SK-N-SH (cell line): ENCODE results near the gene PRDX6. TPM values are rescaled to one million over a fixed set of nuclear protein-coding genes. Genes with fewer than 3 reads are reported as not detected.
A peak's percentile ranks its signal among the peaks of the same experiment; 100 is the strongest.

Experiments
- CTCF ChIA-PET: fragments of 300-600, 350-600 bp; formaldehyde crosslinking; extraction: SDS; loops from one replicate; lab custom pipeline; 2021; lab: Yijun Ruan, JAX
- POLR2A ChIA-PET: fragments of 350-600 bp; sonication (Branson Sonifier 250); formaldehyde crosslinking; extraction: SDS; loops from one replicate; lab custom pipeline; 2020; ENCODE audit warnings: antibody characterized with exemption, inconsistent platforms; lab: Yijun Ruan, JAX
- DNase-seq: peaks from one replicate; pipeline ENCODE4 v3.0.0; 2012
- H2AFZ ChIP-seq: fragments of 200-600 bp; sonication (generic); 2 replicates; pipeline ENCODE4 v1.8.1; 2016; ENCODE audit warnings: antibody characterized with exemption, mild to moderate bottlenecking, low read depth
- H3F3A ChIP-seq: fragments of 200-600 bp; sonication (generic); replicated peaks from 2 replicates; pipeline ENCODE3; 2016; ENCODE audit warnings: antibody characterized with exemption, mild to moderate bottlenecking; ENCODE audit not compliant: insufficient read depth
- H3K27ac ChIP-seq, 2 experiments: fragments of 200-500 bp in 1 of 2; fragments of 200-600 bp in 1 of 2; sonication (Bioruptor generic) in 1 of 2; sonication (generic), shearing (Covaris generic) in 1 of 2; 2 replicates each; pipeline versions ENCODE4 v1.5.1 to v1.6.1; 2014 to 2016; ENCODE audit warnings: low read depth in 2 of 2, inconsistent platforms in 1 of 2, low read length in 1 of 2, mild to moderate bottlenecking in 1 of 2, mixed read lengths in 1 of 2
- H3K27me3 ChIP-seq: fragments of 200-600 bp; sonication (generic), shearing (Covaris generic); 2 replicates; pipeline ENCODE4 v1.6.1; 2016; ENCODE audit warnings: mixed run types; ENCODE audit not compliant: insufficient read depth
- H3K36me3 ChIP-seq, 2 experiments: fragments of 200-500 bp in 1 of 2; fragments of 200-600 bp in 1 of 2; sonication (Bioruptor generic) in 1 of 2; sonication (generic) in 1 of 2; replicated peaks in 1 of 2; 2 replicates each; pipeline versions ENCODE3 to v1.5.1; 2014 to 2016; ENCODE audit warnings: low read length in 1 of 2, mild to moderate bottlenecking in 1 of 2; ENCODE audit not compliant: insufficient read depth in 2 of 2, control insufficient read depth in 1 of 2
- H3K4me1 ChIP-seq, 2 experiments: fragments of 200-500 bp in 1 of 2; fragments of 200-600 bp in 1 of 2; sonication (Bioruptor generic) in 1 of 2; sonication (generic), shearing (Covaris generic) in 1 of 2; 2 replicates each; pipeline versions ENCODE4 v1.5.1 to v1.6.1; 2014 to 2016; ENCODE audit warnings: low read depth in 1 of 2, low read length in 1 of 2, mixed run types in 1 of 2; ENCODE audit not compliant: insufficient read depth in 2 of 2, control insufficient read depth in 1 of 2
- H3K4me2 ChIP-seq: fragments of 200-600 bp; sonication (generic), shearing (Covaris generic); 2 replicates; pipeline ENCODE4 v1.6.1; 2017; ENCODE audit warnings: mixed run types
- H3K4me3 ChIP-seq, 2 experiments: fragments of 200-500 bp in 1 of 2; fragments of 200-600 bp in 1 of 2; sonication (Bioruptor generic) in 1 of 2; sonication (generic), shearing (Covaris generic) in 1 of 2; 2 replicates each; pipeline versions ENCODE4 v1.5.1 to v1.8.1; 2014 to 2016; ENCODE audit warnings: low read depth in 2 of 2, inconsistent platforms in 1 of 2, low read length in 1 of 2, mild to moderate bottlenecking in 1 of 2, mixed read lengths in 1 of 2, moderate library complexity in 1 of 2
- H3K79me2 ChIP-seq: fragments of 200-600 bp; sonication (generic); 2 replicates; pipeline ENCODE4 v1.8.1; 2017; ENCODE audit warnings: mild to moderate bottlenecking; ENCODE audit not compliant: insufficient read depth
- H3K9ac ChIP-seq: fragments of 200-600 bp; sonication (generic); 2 replicates; pipeline ENCODE4 v1.6.1; 2017; ENCODE audit warnings: mixed run types
- H3K9me2 ChIP-seq: fragments of 200-600 bp; sonication (generic); 2 replicates; pipeline ENCODE4 v1.6.1; 2017; ENCODE audit warnings: mixed run types
- H3K9me3 ChIP-seq: fragments of 200-600 bp; sonication (generic); 2 replicates; pipeline ENCODE4 v1.6.1; 2017; ENCODE audit warnings: mixed run types, mild to moderate bottlenecking, moderate library complexity
- H4K20me1 ChIP-seq: fragments of 200-600 bp; sonication (generic); 2 replicates; pipeline ENCODE4 v1.6.1; 2017; ENCODE audit warnings: mild to moderate bottlenecking, mixed run types; ENCODE audit not compliant: insufficient read depth
- EP300 ChIP-seq, 2 experiments: IDR thresholded peaks; 2 replicates each; pipeline versions ENCODE4 v1.4.0 to v1.6.1; 2012; ENCODE audit warnings: borderline replicate concordance in 1 of 2, low read depth in 1 of 2, low read length in 1 of 2
- GABPA ChIP-seq: IDR thresholded peaks from 2 replicates; pipeline ENCODE4 v1.4.0; 2012; ENCODE audit warnings: low read depth, mild to moderate bottlenecking
- MXI1 ChIP-seq: IDR thresholded peaks from 2 replicates; pipeline ENCODE4 v1.6.1; 2012; ENCODE audit warnings: mild to moderate bottlenecking, low read depth, low read length, improper control_type of control experiment
- POLR2AphosphoS5 ChIP-seq: IDR thresholded peaks from 2 replicates; pipeline ENCODE4 v1.6.1; 2012; ENCODE audit warnings: low read depth, low read length
- RXRA ChIP-seq: IDR thresholded peaks from 2 replicates; pipeline ENCODE4 v1.4.0; 2012; ENCODE audit warnings: low read depth, mild to moderate bottlenecking, borderline replicate concordance
- SIN3A ChIP-seq: IDR thresholded peaks from 2 replicates; pipeline ENCODE4 v1.6.1; 2012; ENCODE audit warnings: low read depth, mild to moderate bottlenecking, low read length, moderate library complexity, borderline replicate concordance
- TAF1 ChIP-seq: IDR thresholded peaks from 2 replicates; pipeline ENCODE4 v1.6.1; 2012; ENCODE audit warnings: low read depth, mild to moderate bottlenecking, low read length, moderate library complexity, borderline replicate concordance
- TCF12 ChIP-seq: IDR thresholded peaks from 2 replicates; pipeline ENCODE4 v1.4.0; 2012
- WGBS: methylation state at CpG from one replicate; pipeline ENCODE4 v1.1.6; 2017; ENCODE audit warnings: low lambda C conversion rate; 5-methylcytosine and 5-hydroxymethylcytosine counted together
- polyA plus RNA-seq, 3 experiments: library from polyadenylated mRNA; depleted of rRNA; stranded (reverse); fragments of >200 nt; gene quantifications; 2 replicates each; pipeline ENCODE4 v1.2.3, GENCODE V29; 2012
- TF ChIP-seq, protein P1 (sequence below): fragments of 150-350 bp; IDR thresholded peaks from 2 replicates; pipeline ENCODE4 v1.6.1; 2016; ENCODE audit warnings: mild to moderate bottlenecking, low read depth, low read length
- TF ChIP-seq, protein P2 (sequence below): IDR thresholded peaks from 2 replicates; pipeline ENCODE4 v1.4.0; 2012; ENCODE audit warnings: low read depth
- TF ChIP-seq, protein P3 (sequence below): IDR thresholded peaks from 2 replicates; pipeline ENCODE4 v1.4.0; 2012; ENCODE audit warnings: low read depth, borderline replicate concordance

PRDX6 gene
- polyA plus RNA-seq, 1 of the 3 experiments (the other 2 are of a cell fraction): 224 TPM

DNA sequence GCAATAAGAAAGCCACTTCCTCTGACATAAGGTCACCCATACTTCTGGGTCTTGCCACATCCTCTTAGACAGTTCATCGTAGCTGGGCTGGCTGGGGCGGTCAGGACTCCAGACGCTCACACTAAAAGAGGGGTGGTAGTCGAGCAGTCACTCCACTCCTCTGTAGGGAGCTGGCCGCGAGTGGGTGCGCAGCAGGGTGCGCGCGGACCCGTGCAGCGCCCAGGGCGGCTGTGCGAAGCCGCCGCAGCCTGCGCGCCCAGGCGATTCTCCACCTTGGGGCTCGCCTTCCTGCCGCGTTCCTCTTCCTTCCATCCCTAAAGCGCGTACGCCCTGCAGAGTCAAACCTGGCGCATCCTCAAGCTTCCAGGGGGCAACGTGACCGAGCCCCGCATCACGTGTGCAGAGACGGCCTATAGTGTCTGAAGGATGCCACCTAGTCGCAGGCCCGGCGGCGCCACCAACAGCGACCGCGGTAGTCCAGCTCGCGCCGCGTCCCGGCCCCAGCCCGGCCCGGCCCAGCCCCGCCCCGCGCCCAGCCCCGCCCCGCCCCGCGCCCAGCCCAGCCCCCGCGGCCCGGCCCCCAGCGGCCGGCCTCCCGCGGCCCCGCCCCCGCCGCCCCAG lies 360 bp upstream of the PRDX6 start (continued):
- TF ChIP-seq, protein P1, sequence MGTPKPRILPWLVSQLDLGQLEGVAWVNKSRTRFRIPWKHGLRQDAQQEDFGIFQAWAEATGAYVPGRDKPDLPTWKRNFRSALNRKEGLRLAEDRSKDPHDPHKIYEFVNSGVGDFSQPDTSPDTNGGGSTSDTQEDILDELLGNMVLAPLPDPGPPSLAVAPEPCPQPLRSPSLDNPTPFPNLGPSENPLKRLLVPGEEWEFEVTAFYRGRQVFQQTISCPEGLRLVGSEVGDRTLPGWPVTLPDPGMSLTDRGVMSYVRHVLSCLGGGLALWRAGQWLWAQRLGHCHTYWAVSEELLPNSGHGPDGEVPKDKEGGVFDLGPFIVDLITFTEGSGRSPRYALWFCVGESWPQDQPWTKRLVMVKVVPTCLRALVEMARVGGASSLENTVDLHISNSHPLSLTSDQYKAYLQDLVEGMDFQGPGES: no peak
- TF ChIP-seq POLR2AphosphoS5: peak; percentile 20; the same call in 1 of the 2 replicates
- no peak for TF ChIP-seq EP300 (IDR thresholded peaks at IDR 0.05; ENCODE audit: borderline replicate concordance in 1 of 2, low read depth in 1 of 2, low read length in 1 of 2)
- peak; percentile 89 for TF ChIP-seq MXI1
- no peak for TF ChIP-seq RXRA

DNA sequence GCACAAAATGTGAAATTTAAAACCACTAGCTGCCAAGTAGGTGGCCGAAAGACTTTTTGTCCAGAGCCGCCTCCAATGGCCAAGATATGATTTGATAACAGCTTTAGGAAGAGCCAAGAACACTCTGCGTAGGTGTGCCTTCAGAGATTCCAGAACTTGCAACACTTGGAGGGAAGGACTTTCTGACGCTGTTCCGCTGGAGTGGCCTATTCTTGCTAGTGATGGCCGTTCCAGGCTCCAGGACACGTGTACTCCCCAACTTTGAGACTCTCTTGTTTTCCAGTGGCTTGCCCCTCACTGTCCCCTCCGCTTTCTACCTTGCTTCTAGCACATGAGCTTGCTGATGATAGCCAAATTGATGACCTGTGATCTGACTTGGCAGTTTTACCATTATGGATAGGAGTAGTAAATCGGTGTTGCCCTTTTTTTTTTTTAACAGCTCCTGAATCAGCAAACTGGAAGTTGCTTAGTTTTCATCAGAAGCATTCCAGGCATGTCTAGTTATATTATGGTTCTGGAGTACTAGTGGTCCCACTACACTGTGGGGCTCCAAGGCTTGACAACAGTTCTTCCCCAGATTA lies 1.0 kb downstream of the PRDX6 start:
- H3K27me3 ChIP-seq: no peaks in the 10 kb centered on the region
- peak overlapping the region; percentile 90 for H3K9ac ChIP-seq
- peak overlapping the region; percentile 67; the same call in 1 of the 2 replicates for H2AFZ ChIP-seq
- H3K4me2 ChIP-seq: peak overlapping the region; percentile 92
- H4K20me1 ChIP-seq: peaks cover 8% of the 10 kb centered on the region; the same call in 1 of the 2 replicates
- WGBS: 2% methylated on average over 9 of the region's 9 CpGs
- H3K4me1 ChIP-seq: peaks cover 17 to 45% of the 10 kb centered on the region in 2 experiments; a peak in 3 of 4 replicates
- peaks cover 30% of the 10 kb centered on the region for H3F3A ChIP-seq
- peak; percentile 87 for TF ChIP-seq MXI1
- TF ChIP-seq SIN3A: peak; percentile 68; the same call in 1 of the 2 replicates
- TF ChIP-seq, protein P2, sequence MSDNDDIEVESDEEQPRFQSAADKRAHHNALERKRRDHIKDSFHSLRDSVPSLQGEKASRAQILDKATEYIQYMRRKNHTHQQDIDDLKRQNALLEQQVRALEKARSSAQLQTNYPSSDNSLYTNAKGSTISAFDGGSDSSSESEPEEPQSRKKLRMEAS: peak; percentile 49; the same call in 1 of the 2 replicates
- no peak for TF ChIP-seq GABPA
- 0 out of 2 replicates have a peak, but pooled peaks have one; percentile 43 for TF ChIP-seq TAF1
- no peak for TF ChIP-seq TCF12
- TF ChIP-seq, protein P1: no peak
- TF ChIP-seq, protein P3, sequence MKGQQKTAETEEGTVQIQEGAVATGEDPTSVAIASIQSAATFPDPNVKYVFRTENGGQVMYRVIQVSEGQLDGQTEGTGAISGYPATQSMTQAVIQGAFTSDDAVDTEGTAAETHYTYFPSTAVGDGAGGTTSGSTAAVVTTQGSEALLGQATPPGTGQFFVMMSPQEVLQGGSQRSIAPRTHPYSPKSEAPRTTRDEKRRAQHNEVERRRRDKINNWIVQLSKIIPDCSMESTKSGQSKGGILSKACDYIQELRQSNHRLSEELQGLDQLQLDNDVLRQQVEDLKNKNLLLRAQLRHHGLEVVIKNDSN: no peak
- peak; percentile 12; the same call in 1 of the 2 replicates for TF ChIP-seq POLR2AphosphoS5
- H3K27ac ChIP-seq: peak overlapping the region; percentile 86 to 95
- H3K79me2 ChIP-seq: peaks cover 67% of the 10 kb centered on the region
- ChIA-PET CTCF (interaction anchor here (0.7 to 2.7 kb wide), 5 partner anchors 18 to 740 kb away, joined by 3 to 10 read pairs (median 3); no protein-coding TSS in a partner anchor), POLR2A (interaction anchor here (0.6 kb wide), 1 partner anchor 390 kb away, joined by 3 read pairs; the partner anchor contains the start of genes GAS5 and ZBTB37)
- no peaks in the 10 kb centered on the region for H3K9me2 ChIP-seq
- peak overlapping the region; percentile 81 to 99 for H3K4me3 ChIP-seq
- peak; percentile 22 for DNase-seq
- H3K9me3 ChIP-seq: no peaks in the 10 kb centered on the region
- peaks cover 37 to 42% of the 10 kb centered on the region in 2 experiments for H3K36me3 ChIP-seq
